Stimulated activated CD4-positive, alpha-beta T cell treated with anti-CD3 and anti-CD28 coated beads, Interleukin-12 subunit alpha, Interleukin-12 subunit beta, amount 100 ng/mL, for 48 hours (primary cell): ENCODE measurements around the gene ZBTB32.

Experiments used
- DNase-seq, 3 donors: peaks; one replicate each; pipeline ENCODE4 v3.0.0-alpha.2; 2020; ENCODE audit warnings: low read depth in 2 of 3, low spot score in 1 of 3

Gene ZBTB32

GRCh38 chr19:35750167-35750566 lies 45.8 kb downstream of the ZBTB32 start:
- no peak for DNase-seq

- no peak for DNase-seq
Observed at GRCh38 chr19:35751839-35752745, 47.7 kb downstream of the ZBTB32 start.

- DNase-seq, result no peak
Observed at GRCh38 chr19:35752746-35753350, 48.5 kb downstream of the ZBTB32 start.

- no peak for DNase-seq
Observed at GRCh38 chr19:35753634-35754369, 49.4 kb downstream of the ZBTB32 start.

- DNase-seq, result no peak
Observed at GRCh38 chr19:35754370-35755130, 50.2 kb downstream of the ZBTB32 start.

GRCh38 chr19:35755131-35755549 lies 50.8 kb downstream of the ZBTB32 start:
- DNase-seq, result no peak

GRCh38 chr19:35755550-35756376 lies 51.4 kb downstream of the ZBTB32 start:
- DNase-seq, result peak in 2 of 3 donors; percentile 36 to 41

GRCh38 chr19:35756377-35757230 lies 52.2 kb downstream of the ZBTB32 start, which contains the start of gene HSPB6:
TSS of gene HSPB6 (minus strand) at chr19:35757029. CDS start at chr19:35757008, 21 bp downstream.
- no peak for DNase-seq

- no peak for DNase-seq
Observed at GRCh38 chr19:35757231-35757748, 52.9 kb downstream of the ZBTB32 start.

GRCh38 chr19:35757749-35758608 lies 53.6 kb downstream of the ZBTB32 start, which contains the start of gene PROSER3:
TSS of gene PROSER3 (plus strand) at chr19:35758176. CDS start at chr19:35758216, 40 bp downstream.
- DNase-seq, result peak; percentile 96 to 99 (median 98)

GRCh38 chr19:35759697-35760096 lies 55.3 kb downstream of the ZBTB32 start:
- DNase-seq, result no peak

- no peak for DNase-seq
Observed at GRCh38 chr19:35760711-35761349, 56.5 kb downstream of the ZBTB32 start.

- no peak for DNase-seq
Observed at GRCh38 chr19:35764432-35765315, 60.3 kb downstream of the ZBTB32 start.
